DMS 273 (cell line): ENCODE measurements around the gene NME9.

Experiments
- DNase-seq: peaks from one replicate; lab custom pipeline; 2025; ENCODE audit not compliant: unreplicated experiment; lab: John Stamatoyannopoulos, UW

Gene NME9

DNA sequence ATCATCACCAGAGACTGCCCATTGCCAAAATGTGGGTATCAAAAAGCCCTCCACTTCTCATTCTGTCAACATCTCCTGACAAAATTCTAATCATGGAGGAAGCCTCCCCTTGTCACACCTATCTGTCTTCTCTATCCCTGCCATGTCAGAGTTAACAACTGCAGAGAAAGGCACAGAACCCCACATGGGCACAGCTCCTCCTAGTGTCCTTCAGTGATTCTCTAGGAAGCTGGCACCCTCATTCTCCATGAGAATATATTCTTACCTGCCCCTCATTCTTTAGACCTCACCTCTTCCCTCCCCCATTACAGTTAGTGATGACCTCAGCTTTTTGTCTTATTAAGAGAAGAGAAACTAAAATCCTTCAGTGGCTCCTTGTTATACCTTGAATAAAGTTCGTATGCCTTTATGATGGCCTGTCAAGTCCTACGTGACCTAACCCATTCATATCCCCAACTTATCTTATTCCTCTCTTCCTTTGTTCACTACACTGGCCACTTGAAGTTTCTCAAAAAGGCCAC lies 44.6 kb downstream of the NME9 start:
- peak; percentile 27 for DNase-seq

DNA sequence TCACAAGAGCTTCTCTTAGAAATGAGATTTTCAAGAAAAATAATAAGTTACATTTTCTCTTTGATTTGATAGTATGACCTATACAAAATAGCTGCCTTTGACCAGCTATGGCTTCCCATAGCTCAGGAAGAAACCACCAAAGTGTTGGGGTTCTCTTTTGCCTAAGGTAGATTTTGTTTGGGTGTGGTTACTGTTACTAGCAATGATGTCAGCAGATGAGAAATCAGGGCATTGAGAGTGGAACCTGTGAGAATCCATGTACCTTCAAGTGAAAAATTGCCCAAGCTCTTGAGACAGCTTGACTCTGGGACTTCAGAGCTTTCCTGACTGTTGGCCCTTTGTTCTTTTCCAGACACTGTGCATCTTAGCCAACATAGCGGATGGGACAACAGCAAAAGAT lies 45.6 kb downstream of the NME9 start:
- no peak for DNase-seq

DNA sequence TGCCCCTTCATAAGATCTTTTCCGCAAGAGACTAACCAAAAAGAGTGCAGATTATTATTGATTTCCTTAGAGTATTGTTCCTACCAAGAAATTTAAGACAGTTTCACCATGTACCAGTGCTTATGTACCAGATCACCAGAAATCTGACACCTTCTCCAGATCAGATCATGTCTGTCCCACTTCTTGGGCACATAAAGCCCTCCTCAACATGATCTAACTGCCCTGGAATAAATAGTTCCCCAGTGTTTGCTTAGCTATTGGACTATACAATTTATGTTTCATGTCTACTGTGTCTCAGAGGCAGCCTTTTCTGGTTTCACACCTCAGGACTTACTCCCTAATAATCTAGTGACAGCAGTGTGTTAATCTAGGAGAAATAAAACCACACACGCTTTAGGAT lies 46.8 kb downstream of the NME9 start:
- DNase-seq = no peak

DNA sequence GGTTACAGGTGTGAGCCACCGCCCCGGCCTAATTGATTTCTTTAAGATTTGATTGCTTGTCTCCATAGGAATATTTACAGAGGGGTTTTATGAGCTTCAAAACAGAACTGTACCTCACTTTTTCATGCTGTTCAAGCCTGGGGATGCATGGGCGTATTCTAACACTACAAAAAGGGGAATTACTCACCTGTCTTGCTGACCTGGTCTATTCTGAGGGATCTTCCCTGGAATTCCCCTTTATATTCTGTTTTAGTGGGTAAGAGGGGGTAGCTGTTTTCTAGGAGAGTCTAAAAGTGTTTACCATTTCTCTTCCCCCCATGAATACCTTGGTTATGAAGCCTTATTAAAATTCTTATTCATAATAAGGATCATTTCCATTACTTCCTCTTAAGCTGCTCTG lies 48.1 kb downstream of the NME9 start:
- DNase-seq = no peak

DNA sequence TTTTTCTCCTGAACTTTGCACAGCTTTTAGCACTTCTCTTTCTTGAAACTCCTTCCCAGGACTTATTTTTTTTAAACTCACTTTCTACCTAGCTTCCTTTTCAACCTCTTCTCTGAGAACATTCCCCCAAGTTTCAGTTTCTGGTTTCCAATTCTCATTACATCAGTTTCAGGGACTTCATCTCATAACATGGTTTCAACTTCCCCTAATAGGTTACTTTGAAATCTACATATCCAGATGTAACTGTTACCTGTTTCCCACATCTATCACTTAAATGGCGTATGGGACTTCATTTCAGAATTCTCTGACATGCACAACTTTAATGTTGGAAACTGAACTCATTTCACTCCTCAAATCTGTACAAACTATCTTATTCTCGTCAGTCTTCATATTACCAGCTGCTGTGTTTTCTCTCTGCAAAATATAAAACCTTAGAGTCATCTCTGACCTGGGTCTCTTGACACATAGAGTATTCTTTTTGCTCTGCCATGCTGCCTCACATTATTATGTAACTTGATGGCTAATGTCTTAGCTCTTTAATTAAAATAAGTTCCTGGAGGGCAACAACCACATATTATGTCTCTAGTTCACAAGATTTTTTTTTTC lies 58.4 kb downstream of the NME9 start:
- no peak for DNase-seq

DNA sequence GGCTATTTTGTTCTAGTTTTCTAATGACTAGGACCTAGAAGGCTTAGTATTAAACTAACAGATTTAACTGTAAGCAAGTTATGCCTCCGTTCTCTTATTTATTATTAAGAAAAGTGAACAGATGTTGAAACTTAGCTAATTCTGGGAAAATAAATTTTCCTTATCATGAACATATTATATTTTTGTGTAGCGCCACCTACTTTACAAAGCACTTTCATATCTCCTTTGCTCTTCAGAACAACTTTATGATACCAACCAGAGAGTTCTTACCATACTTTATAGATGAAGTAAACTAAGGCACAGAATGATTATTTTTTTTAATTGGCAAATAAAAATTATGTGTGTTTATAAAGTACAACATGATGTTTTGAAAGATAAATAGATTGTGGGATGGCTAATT lies 59.4 kb downstream of the NME9 start:
- DNase-seq = no peak

DNA sequence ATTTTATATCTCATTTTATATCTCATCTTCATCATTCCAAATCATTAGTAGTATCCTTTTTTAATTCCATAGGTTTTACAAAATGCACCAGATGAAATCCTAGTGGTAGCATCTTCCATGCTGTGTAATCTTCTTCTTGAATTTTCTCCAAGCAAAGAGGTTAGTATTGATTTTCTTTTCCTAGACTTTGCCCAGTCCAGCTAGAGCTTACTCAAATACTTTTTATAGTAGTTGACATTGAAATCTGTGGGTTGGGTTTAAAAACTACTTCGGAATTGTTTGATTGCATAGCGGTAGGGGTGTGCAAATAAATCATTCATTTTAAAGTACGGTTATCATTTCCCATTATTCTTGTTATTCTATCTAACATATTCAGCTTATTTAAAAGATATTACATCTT lies 62.6 kb downstream of the NME9 start:
- no peak for DNase-seq

DNA sequence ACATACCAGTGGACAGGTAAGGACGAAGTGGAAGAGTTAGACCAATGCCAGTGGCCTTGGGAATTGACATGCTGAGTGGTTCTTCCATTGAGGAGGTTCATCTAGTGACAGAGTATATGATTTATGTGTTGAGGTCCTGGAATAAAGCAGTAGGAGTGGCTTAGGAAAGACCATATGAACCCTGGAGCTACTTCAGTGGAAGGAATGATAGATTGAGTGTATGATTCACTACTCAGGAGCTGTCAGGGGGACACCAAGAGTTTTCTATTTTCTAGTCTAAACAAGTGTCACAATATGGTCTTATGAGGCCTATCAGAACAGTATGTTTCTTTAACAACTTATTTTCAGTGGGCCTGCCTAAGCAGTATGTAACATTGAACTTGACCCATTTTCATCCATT lies 63.9 kb downstream of the NME9 start:
- DNase-seq = no peak

DNA sequence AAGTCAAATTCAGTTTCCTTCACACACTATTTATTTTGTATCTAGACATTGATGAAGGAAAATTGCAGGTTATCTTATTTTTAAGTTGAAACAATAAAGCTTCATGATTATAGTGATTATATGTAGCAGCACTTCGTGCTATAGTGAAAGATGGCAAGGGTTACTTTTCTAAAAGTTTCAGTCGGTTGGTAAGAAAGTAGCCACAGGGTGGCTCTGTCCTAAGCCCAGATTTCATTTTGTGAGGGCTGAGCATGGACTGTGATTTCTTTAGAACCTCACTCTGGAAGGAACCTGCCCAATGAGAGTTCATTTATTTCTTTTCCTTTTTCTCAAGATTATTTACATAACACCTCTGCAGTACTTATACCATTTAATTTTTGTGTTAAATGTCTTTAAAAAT lies 66.5 kb downstream of the NME9 start:
- DNase-seq = peak; percentile 16

DNA sequence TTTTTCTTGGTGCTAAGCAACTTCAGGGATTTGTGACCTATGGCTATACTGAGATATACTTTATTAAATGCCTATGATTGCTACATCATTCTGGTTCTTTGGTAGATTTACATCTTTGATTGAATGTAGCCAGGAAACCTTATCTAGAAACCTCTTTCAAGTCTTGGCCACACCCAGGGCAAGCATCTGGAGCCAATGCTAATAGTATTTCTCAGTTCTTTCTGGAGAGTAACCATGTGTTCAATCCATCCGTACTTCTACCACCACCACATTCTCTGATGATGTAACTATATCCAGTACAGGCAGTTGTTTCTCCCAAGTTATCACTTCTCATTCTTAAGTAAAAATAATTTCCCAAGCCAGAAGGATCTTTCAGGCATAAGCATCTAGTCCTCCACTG lies 69.0 kb downstream of the NME9 start:
- no peak for DNase-seq

DNA sequence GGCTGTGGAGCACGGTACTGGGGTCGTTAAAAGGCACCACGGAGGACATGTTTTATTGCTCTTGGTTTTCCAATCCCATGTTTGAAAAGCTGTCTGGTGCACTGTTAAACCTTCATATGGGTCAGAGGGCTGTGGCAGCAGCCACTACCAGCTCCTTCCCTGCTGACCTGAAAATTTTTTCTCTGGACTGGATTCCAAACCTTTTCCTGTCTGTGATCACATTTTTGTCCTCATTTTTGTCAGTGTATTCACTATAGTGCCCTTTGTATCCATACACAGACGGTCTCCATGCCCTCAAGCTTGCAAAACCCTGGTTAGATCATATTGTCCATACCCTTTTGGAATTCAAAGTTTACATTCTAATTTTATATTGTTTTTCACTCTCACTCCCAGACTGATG lies 70.5 kb downstream of the NME9 start:
- no peak for DNase-seq

DNA sequence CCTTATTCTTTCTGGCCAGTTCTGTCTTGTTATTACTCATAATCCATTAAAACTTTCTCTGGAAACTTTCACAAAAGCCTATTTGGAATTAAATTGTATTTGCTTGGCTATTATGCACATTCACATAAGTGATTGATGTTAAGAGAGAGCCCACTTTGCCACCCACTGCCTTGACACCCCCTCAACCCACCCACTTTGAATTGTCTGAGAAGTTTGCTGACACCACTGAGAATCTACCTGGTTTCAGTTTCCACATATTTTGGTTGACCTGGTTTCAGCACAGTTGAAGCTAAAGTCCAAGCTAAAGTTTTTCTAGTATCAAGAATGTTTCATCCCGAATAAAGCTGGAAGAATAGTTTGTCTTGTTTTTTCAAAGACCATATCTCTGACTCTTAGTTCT lies 71.7 kb downstream of the NME9 start:
- no peak for DNase-seq

DNA sequence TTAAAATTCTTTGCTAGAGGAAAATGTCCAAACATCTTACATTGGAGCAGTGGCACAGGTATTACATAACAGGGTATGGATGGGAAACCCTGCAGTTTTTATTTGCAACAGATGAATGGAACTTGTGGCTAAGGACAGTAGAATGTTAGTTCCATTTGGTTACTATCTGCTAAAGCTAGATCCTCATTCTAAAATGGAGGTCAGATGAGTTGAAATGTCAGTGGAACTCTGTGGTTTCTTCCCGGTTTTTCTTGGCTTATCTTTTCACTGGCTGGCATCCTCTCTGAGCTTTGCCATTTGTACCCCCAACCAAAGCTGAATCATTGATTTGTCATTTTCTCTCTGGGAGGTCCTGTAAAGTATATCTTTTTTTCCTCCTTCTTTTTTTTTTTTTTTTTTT lies 73.6 kb downstream of the NME9 start:
- DNase-seq = no peak

DNA sequence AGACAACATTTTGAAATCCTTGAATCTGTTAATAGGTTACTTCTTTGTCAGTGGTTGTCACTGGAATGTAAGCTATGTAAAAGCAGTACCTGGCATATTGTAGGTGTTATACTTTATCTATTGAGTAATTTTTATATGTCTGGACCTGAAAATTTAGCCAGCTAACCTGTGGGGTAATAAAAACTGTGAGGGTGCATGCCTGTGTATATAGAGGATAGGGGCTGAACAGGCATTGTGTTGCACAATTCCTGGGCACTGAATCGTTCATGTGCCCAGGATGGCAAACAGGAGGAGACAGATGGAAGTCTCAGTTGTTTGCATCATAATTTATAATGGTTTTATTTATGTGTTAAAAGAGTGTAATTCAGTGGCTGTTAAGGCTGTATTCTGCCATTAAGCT lies 75.4 kb downstream of the NME9 start:
- peak; percentile 24 for DNase-seq

DNA sequence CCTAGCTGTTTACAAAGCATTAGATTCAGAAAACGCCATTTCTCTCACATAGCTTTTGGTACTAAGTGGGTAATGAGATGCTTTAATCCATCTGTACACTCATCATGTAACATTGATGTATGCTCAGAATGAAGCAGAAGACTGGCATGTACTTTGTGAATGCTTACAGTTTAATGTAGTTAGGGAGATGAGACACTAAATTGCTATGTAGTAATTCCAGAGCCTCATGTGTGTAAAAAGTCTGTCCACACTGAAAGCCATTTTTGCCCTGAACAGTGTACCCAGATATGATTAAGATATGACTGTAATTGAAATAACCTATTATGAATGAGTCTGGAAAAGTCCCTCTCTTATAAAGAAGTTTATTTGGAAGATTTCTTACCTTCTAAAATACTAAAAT lies 76.0 kb downstream of the NME9 start:
- no peak for DNase-seq
